ENCODE measurements around the gene DDI1. TPM values are rescaled to one million over a fixed set of nuclear protein-coding genes. Genes with fewer than 3 reads are reported as not detected.

The DDI1 gene
- polyA plus RNA-seq, 3 donors: not detected

GRCh38 chr11:104055596-104055995 lies 19.2 kb downstream of the DDI1 start:
- no CpG with 5 or more reads among the region's 1 CpG for WGBS (ENCODE audit: insufficient coverage)
- Histone ChIP-seq H3K79me2 (ENCODE audit: insufficient read depth, low read length) (no peaks in the 10 kb centered on the region), H3K36me3 (replicated peaks in 1 of 2; ENCODE audit: control insufficient read depth in 1 of 2, insufficient read depth in 2 of 2, low read length in 2 of 2) (no peaks in the 10 kb centered on the region)

GRCh38 chr11:104057908-104058307 lies 21.5 kb downstream of the DDI1 start:
- Histone ChIP-seq H3K9me3 (replicated peaks in 1 of 2; ENCODE audit: control insufficient read depth in 1 of 2, insufficient read depth in 1 of 2, low read length in 2 of 2) (no peaks in the 10 kb centered on the region), H3K4me1 (ENCODE audit: control insufficient read depth in 1 of 2, insufficient read depth in 2 of 2, low read length in 2 of 2) (peaks cover 35 to 37% of the 10 kb centered on the region in 2 donors), H4K20me1 (ENCODE audit: insufficient read depth, low read length) (no peaks in the 10 kb centered on the region), H3K9ac (ENCODE audit: insufficient read depth, low read length, poor library complexity, severe bottlenecking) (no peak overlapping the region), H3K27me3 (ENCODE audit: control insufficient read depth in 2 of 2, insufficient read depth in 2 of 2, low read length in 2 of 2) (no peaks in the 10 kb centered on the region), H3K79me2 (ENCODE audit: insufficient read depth, low read length) (no peaks in the 10 kb centered on the region), H3K36me3 (replicated peaks in 1 of 2; ENCODE audit: control insufficient read depth in 1 of 2, insufficient read depth in 2 of 2, low read length in 2 of 2) (no peaks in the 10 kb centered on the region), H3K27ac (ENCODE audit: low read depth in 1 of 2, low read length in 2 of 2) (no peak overlapping the region), H2AFZ (ENCODE audit: insufficient read depth, low read depth, low read length, poor library complexity, severe bottlenecking) (no peak overlapping the region), H3K4me3 (replicated peaks in 1 of 3; ENCODE audit: low read depth in 2 of 3, low read length in 3 of 3) (no peak overlapping the region), H3K4me2 (replicated peaks; ENCODE audit: extremely low read depth, low read length, poor library complexity, severe bottlenecking) (no peak overlapping the region)
- H3K9me3 Mint-ChIP-seq: no peaks in the 10 kb centered on the region
- H3K36me3 Mint-ChIP-seq: no peaks in the 10 kb centered on the region
- no peaks in the 10 kb centered on the region for H3K27me3 Mint-ChIP-seq (ENCODE audit: low read depth in 3 of 3)
- DNase-seq: no peak
- H3K4me1 Mint-ChIP-seq: peaks cover 41% of the 10 kb centered on the region
- H3K27ac Mint-ChIP-seq: no peak overlapping the region
- H3K4me3 Mint-ChIP-seq: no peak overlapping the region
- no CpG with 5 or more reads among the region's 5 CpGs for WGBS (ENCODE audit: insufficient coverage)
- intact Hi-C loops (cut with micrococcal nuclease): no loop called here
- TF ChIP-seq CTCF (IDR thresholded peaks at IDR 0.05): no peak

More at GRCh38 chr11:104055596-104055995, 19.2 kb downstream of the DDI1 start:
- Histone ChIP-seq H3K9ac (ENCODE audit: insufficient read depth, low read length, poor library complexity, severe bottlenecking) (no peak overlapping the region), H4K20me1 (ENCODE audit: insufficient read depth, low read length) (no peaks in the 10 kb centered on the region), H3K4me2 (replicated peaks; ENCODE audit: extremely low read depth, low read length, poor library complexity, severe bottlenecking) (no peak overlapping the region), H3K4me1 (ENCODE audit: control insufficient read depth in 1 of 2, insufficient read depth in 2 of 2, low read length in 2 of 2) (peaks cover 14 to 17% of the 10 kb centered on the region in 2 donors), H3K4me3 (replicated peaks in 1 of 3; ENCODE audit: low read depth in 2 of 3, low read length in 3 of 3) (no peak overlapping the region), H3K27me3 (ENCODE audit: control insufficient read depth in 2 of 2, insufficient read depth in 2 of 2, low read length in 2 of 2) (no peaks in the 10 kb centered on the region), H3K9me3 (replicated peaks in 1 of 2; ENCODE audit: control insufficient read depth in 1 of 2, insufficient read depth in 1 of 2, low read length in 2 of 2) (no peaks in the 10 kb centered on the region), H2AFZ (ENCODE audit: insufficient read depth, low read depth, low read length, poor library complexity, severe bottlenecking) (no peak overlapping the region), H3K27ac (ENCODE audit: low read depth in 1 of 2, low read length in 2 of 2) (no peak overlapping the region)
- Mint-ChIP-seq H3K27me3 (ENCODE audit: low read depth in 3 of 3) (no peaks in the 10 kb centered on the region), H3K36me3 (no peaks in the 10 kb centered on the region), H3K4me1 (peaks cover 24% of the 10 kb centered on the region), H3K9me3 (no peaks in the 10 kb centered on the region), H3K27ac (no peak overlapping the region), H3K4me3 (no peak overlapping the region)
- DNase-seq: no peak
- intact Hi-C loops (cut with micrococcal nuclease): no loop called here
- no peak for TF ChIP-seq CTCF (IDR thresholded peaks at IDR 0.05)
